ENCODE results near the gene ADGB.

Gene ADGB

GRCh38 chr6:146864300-146864699, 265.5 kb downstream of the ADGB start:
- no peak overlapping the region for H3K4me3 ChIP-seq (replicated peaks; ENCODE audit: insufficient read depth, low read length)
- TF ChIP-seq CTCF (IDR thresholded peaks at IDR 0.05; ENCODE audit: insufficient read depth, low read length) (no peak), POLR2AphosphoS5 (IDR thresholded peaks at IDR 0.05; ENCODE audit: low read depth) (no peak), SPI1 (IDR thresholded peaks at IDR 0.05; ENCODE audit: borderline replicate concordance, low read depth) (no peak), REST (IDR thresholded peaks at IDR 0.05; ENCODE audit: insufficient replicate concordance, low read depth) (no peak), GABPA (IDR thresholded peaks at IDR 0.05; ENCODE audit: low read depth) (no peak)
- H3K27ac ChIP-seq (replicated peaks): no peak overlapping the region
- no peaks in the 10 kb centered on the region for H3K27me3 ChIP-seq (ENCODE audit: insufficient read depth, poor library complexity, severe bottlenecking)
- DNase-seq (ENCODE audit: low read depth in 1 of 2, low spot score in 1 of 2): no peak

- H3K27ac ChIP-seq (replicated peaks): no peak overlapping the region
- H3K4me3 ChIP-seq (replicated peaks; ENCODE audit: insufficient read depth, low read length): no peak overlapping the region
- H3K27me3 ChIP-seq (ENCODE audit: insufficient read depth, poor library complexity, severe bottlenecking): no peaks in the 10 kb centered on the region
- TF ChIP-seq CTCF (IDR thresholded peaks at IDR 0.05; ENCODE audit: insufficient read depth, low read length) (no peak), SPI1 (IDR thresholded peaks at IDR 0.05; ENCODE audit: borderline replicate concordance, low read depth) (no peak), GABPA (IDR thresholded peaks at IDR 0.05; ENCODE audit: low read depth) (no peak), POLR2AphosphoS5 (IDR thresholded peaks at IDR 0.05; ENCODE audit: low read depth) (no peak), REST (IDR thresholded peaks at IDR 0.05; ENCODE audit: insufficient replicate concordance, low read depth) (no peak)
- no peak for DNase-seq (ENCODE audit: low read depth in 1 of 2, low spot score in 1 of 2)
Observed at GRCh38 chr6:146864885-146865284, 266.1 kb downstream of the ADGB start.
